Neural cell (in vitro differentiated cells): Measurements from ENCODE around the gene FOXC2. TPM values are rescaled to one million over a fixed set of nuclear protein-coding genes. Genes with fewer than 3 reads are reported as not detected.

Experiments used
- H2AFZ ChIP-seq: fragments of 200-600, 300-800 bp; sonication (generic), shearing (Covaris generic); 2 replicates; pipeline ENCODE4 v1.6.0; 2014; ENCODE audit warnings: low read depth, mild to moderate bottlenecking, antibody characterized with exemption, low read length, moderate library complexity
- H3F3A ChIP-seq: fragments of 200-600 bp; shearing (Covaris generic); 2 replicates; pipeline ENCODE4 v1.6.1; 2016; ENCODE audit warnings: mild to moderate bottlenecking, moderate library complexity, mixed read lengths, antibody characterized with exemption, low read length; ENCODE audit not compliant: insufficient read depth, poor library complexity, severe bottlenecking
- H3K27ac ChIP-seq: fragments of 200-600, 300-800 bp; sonication (generic), shearing (Covaris generic); 2 replicates; pipeline ENCODE4 v1.5.1; 2014; ENCODE audit warnings: mild to moderate bottlenecking, low read length, moderate library complexity
- H3K27me3 ChIP-seq: fragments of 300-800, 200-600 bp; sonication (generic), shearing (Covaris generic); 2 replicates; pipeline ENCODE4 v1.6.0; 2014; ENCODE audit warnings: mild to moderate bottlenecking, low read depth, low read length, moderate library complexity; ENCODE audit not compliant: insufficient read depth
- H3K36me3 ChIP-seq: fragments of 300-800, 200-600 bp; sonication (generic), shearing (Covaris generic); 2 replicates; pipeline ENCODE4 v1.5.1; 2014; ENCODE audit warnings: mild to moderate bottlenecking, antibody characterized with exemption, low read length, moderate library complexity; ENCODE audit not compliant: insufficient read depth
- H3K4me2 ChIP-seq: fragments of 300-800, 200-600 bp; sonication (generic), shearing (Covaris generic); 2 replicates; pipeline ENCODE4 v1.6.0; 2014; ENCODE audit warnings: mild to moderate bottlenecking, low read length
- H3K4me3 ChIP-seq: fragments of 300-800, 200-600 bp; sonication (generic), shearing (Covaris generic); 2 replicates; pipeline ENCODE4 v1.5.1; 2014; ENCODE audit warnings: mild to moderate bottlenecking, low read length, moderate library complexity
- H3K79me2 ChIP-seq: fragments of 200-600 bp; shearing (Covaris generic); replicated peaks from 2 replicates; pipeline ENCODE4 v1.6.0; 2014; ENCODE audit warnings: mild to moderate bottlenecking, low read length, moderate library complexity; ENCODE audit not compliant: insufficient read depth
- H3K9ac ChIP-seq: fragments of 300-800, 200-600 bp; sonication (generic), shearing (Covaris generic); 2 replicates; pipeline ENCODE4 v1.6.1; 2016; ENCODE audit warnings: mild to moderate bottlenecking, low read length, mixed read lengths
- H3K9me2 ChIP-seq: fragments of 200-600 bp; shearing (Covaris generic); 2 replicates; pipeline ENCODE4 v1.6.1; 2016; ENCODE audit warnings: mild to moderate bottlenecking, low read length, mixed read lengths; ENCODE audit not compliant: insufficient read depth
- H3K9me3 ChIP-seq: fragments of 200-600, 300-800 bp; sonication (generic), shearing (Covaris generic); 2 replicates; pipeline ENCODE4 v1.6.1; 2016; ENCODE audit warnings: mild to moderate bottlenecking, mixed run types, low read length, moderate library complexity, mixed read lengths
- H4K20me1 ChIP-seq: fragments of 200-600 bp; shearing (Covaris generic); 2 replicates; pipeline ENCODE4 v1.6.1; 2016; ENCODE audit warnings: mild to moderate bottlenecking, mixed run types; ENCODE audit not compliant: insufficient read depth
- CTCF ChIP-seq: fragments of 450-650 bp; IDR thresholded peaks from 2 replicates; pipeline ENCODE4 v1.5.1; 2014; ENCODE audit warnings: antibody characterized with exemption, mild to moderate bottlenecking, moderate library complexity; ENCODE audit not compliant: poor library complexity, severe bottlenecking
- EP300 ChIP-seq: fragments of 450-650 bp; conservative IDR thresholded peaks from 2 replicates; pipeline ENCODE4 v1.6.1; 2014; ENCODE audit warnings: antibody characterized with exemption, mild to moderate bottlenecking, moderate library complexity; ENCODE audit not compliant: poor library complexity, severe bottlenecking
- EZH2 ChIP-seq: fragments of 200-600, 300-800 bp; shearing (Covaris generic), sonication (generic); IDR thresholded peaks from 2 replicates; pipeline ENCODE4 v1.6.1; 2014; ENCODE audit warnings: antibody characterized with exemption, low read length, borderline replicate concordance, mild to moderate bottlenecking; ENCODE audit not compliant: insufficient read depth, poor library complexity, severe bottlenecking
- POLR2AphosphoS5 ChIP-seq: IDR thresholded peaks from 2 replicates; pipeline ENCODE4 v1.6.1; 2012
- RAD21 ChIP-seq: fragments of 450-650 bp; conservative IDR thresholded peaks from 2 replicates; pipeline ENCODE4 v1.6.1; 2014; ENCODE audit warnings: antibody characterized with exemption, mild to moderate bottlenecking, moderate library complexity
- REST ChIP-seq: IDR thresholded peaks from 2 replicates; pipeline ENCODE4 v1.6.1; 2012; ENCODE audit warnings: borderline replicate concordance
- TAF1 ChIP-seq: IDR thresholded peaks from 2 replicates; pipeline ENCODE4 v1.6.1; 2012; ENCODE audit warnings: low read depth
- polyA plus RNA-seq: library from polyadenylated mRNA; depleted of rRNA; stranded (reverse); fragments of >200 nt; gene quantifications from 2 replicates; pipeline ENCODE4 v1.2.3, GENCODE V29; 2014

FOXC2 gene
- polyA plus RNA-seq, 1 donor from 2014 or later, result not detected

- Histone ChIP-seq H3K27ac (no peak overlapping the region), H3F3A (no peaks in the 10 kb centered on the region), H3K9me3 (no peaks in the 10 kb centered on the region), H3K27me3 (no peaks in the 10 kb centered on the region), H3K9ac (no peak overlapping the region), H2AFZ (no peak overlapping the region), H3K4me3 (no peak overlapping the region), H3K4me2 (no peak overlapping the region), H4K20me1 (no peaks in the 10 kb centered on the region), H3K36me3 (no peaks in the 10 kb centered on the region), H3K79me2 (no peaks in the 10 kb centered on the region), H3K9me2 (no peaks in the 10 kb centered on the region)
- TF ChIP-seq POLR2AphosphoS5, result no peak
- no peak for TF ChIP-seq TAF1
- TF ChIP-seq CTCF, result no peak
Measured at GRCh38 chr16:86597126-86597879, 30.7 kb downstream of the FOXC2 start.

GRCh38 chr16:86597880-86598606 lies 31.4 kb downstream of the FOXC2 start:
- H3K9ac ChIP-seq, result no peak overlapping the region
- H3K9me2 ChIP-seq, result no peaks in the 10 kb centered on the region
- H3K4me2 ChIP-seq, result no peak overlapping the region
- no peaks in the 10 kb centered on the region for H3K27me3 ChIP-seq
- no peaks in the 10 kb centered on the region for H3K36me3 ChIP-seq
- H3K9me3 ChIP-seq, result no peaks in the 10 kb centered on the region
- no peaks in the 10 kb centered on the region for H3K79me2 ChIP-seq
- no peak overlapping the region for H3K27ac ChIP-seq
- no peaks in the 10 kb centered on the region for H4K20me1 ChIP-seq
- no peaks in the 10 kb centered on the region for H3F3A ChIP-seq
- H2AFZ ChIP-seq, result no peak overlapping the region
- TF ChIP-seq TAF1 (no peak), EZH2 (no peak), RAD21 (no peak), POLR2AphosphoS5 (no peak), REST (no peak), EP300 (no peak), CTCF (no peak)
- no peak overlapping the region for H3K4me3 ChIP-seq
